HG03378 (cell line): ENCODE data around the gene TYSND1.
"Not testable (repeated sequence)": the region's sequence is repeated elsewhere in the genome, so short reads cannot be mapped to it uniquely, and the experiment has no call there.

Source experiments
- ATAC-seq: cut with Tn5 transposase; IDR thresholded peaks from one replicate; pipeline ENCODE4 v1.9.1; 2021; ENCODE audit warnings: mild to moderate bottlenecking, moderate library complexity; ENCODE audit not compliant: unreplicated experiment

The TYSND1 gene, protein sequence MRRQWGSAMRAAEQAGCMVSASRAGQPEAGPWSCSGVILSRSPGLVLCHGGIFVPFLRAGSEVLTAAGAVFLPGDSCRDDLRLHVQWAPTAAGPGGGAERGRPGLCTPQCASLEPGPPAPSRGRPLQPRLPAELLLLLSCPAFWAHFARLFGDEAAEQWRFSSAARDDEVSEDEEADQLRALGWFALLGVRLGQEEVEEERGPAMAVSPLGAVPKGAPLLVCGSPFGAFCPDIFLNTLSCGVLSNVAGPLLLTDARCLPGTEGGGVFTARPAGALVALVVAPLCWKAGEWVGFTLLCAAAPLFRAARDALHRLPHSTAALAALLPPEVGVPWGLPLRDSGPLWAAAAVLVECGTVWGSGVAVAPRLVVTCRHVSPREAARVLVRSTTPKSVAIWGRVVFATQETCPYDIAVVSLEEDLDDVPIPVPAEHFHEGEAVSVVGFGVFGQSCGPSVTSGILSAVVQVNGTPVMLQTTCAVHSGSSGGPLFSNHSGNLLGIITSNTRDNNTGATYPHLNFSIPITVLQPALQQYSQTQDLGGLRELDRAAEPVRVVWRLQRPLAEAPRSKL

DNA sequence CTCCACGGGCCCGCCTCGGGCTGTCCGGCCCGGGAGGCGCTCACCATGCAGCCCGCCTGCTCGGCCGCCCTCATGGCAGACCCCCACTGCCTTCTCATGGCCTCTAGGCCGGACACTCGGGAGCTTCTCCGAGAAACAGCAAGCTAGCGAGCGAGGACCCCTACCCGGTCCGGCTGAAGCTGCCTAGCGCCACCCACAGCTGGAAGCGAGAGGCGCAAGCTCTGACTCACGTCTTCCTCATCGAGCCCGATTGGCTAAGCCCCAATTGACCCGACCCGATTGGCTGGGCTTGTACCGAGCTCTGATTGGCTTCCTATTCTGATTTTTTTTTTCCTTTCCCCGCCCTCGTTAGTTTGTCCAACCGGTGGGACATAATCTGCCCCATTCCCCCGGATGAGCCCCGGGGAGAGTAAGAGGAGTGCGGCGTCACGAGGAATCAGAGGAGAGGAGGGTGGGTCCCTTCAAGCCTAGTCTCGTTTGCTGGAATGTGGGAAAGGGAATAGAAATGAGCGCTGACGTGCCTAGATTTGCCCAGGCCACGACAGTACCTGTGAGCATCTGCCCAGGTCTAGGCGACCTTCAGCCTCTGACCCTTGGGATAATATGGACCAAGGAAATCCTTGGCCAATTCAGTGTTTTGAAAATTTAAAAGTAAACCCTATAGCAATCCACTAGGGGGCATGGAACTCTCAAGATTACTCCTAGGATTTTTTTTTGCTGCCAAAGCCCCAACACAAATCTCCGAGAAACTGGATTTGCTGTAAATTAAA lies at the start of gene TYSND1:
TYSND1 (minus strand) TSS at position 212 of the 770 bp plus-strand sequence; CDS start at position 98, 114 bp downstream.
- ATAC-seq = peak; percentile 91

GRCh38 chr10:70193391-70193844 lies 46.9 kb upstream of the TYSND1 start:
- no peak for ATAC-seq

GRCh38 chr10:70192326-70192968 lies 45.9 kb upstream of the TYSND1 start:
- no peak for ATAC-seq

GRCh38 chr10:70191972-70192305 lies 45.4 kb upstream of the TYSND1 start:
- ATAC-seq = no peak

DNA sequence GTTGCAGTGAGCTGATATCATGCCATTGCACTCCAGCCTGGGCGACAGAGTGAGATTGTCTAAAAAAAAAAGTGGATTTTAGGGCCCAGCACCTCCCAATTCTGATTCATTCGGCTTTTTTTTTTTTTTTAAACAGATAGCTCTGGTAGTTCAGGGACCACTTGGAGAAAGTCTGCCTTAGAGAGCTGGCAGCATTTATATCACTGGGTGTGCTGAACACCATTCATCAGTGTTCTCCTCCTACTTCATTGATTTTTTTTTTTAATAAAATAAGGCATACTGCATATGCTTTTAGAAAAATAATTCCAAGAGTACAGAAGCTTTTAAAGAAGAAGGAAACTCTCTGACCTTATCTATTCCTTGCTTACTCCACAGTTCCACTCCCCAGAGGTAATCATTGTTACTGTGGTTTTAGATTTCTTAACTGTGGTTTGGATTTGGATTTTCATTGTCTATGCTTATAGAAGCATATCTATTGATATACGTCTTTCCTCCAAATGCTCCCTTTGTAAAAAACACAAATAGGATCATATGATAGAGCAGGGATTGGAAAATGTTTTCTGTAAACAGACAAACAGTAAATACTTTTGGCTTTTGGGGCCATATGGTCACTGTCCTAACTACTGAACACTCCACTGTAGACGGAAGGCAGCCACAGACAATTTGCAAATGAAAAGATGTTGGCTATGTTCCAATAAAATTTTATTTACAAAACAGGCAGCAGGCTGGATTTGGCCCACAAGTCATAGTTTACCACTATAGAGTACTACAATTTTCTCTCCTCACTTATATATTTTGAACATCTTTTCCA lies 44.9 kb upstream of the TYSND1 start:
- ATAC-seq = no peak

- ATAC-seq = no peak
These were observed 44.1 kb upstream of the TYSND1 start for GRCh38 chr10:70190581-70190980.

- no peak for ATAC-seq
These were observed 43.6 kb upstream of the TYSND1 start for GRCh38 chr10:70190102-70190501.

- ATAC-seq = no peak
These were observed 42.3 kb upstream of the TYSND1 start for GRCh38 chr10:70188768-70189167.

DNA sequence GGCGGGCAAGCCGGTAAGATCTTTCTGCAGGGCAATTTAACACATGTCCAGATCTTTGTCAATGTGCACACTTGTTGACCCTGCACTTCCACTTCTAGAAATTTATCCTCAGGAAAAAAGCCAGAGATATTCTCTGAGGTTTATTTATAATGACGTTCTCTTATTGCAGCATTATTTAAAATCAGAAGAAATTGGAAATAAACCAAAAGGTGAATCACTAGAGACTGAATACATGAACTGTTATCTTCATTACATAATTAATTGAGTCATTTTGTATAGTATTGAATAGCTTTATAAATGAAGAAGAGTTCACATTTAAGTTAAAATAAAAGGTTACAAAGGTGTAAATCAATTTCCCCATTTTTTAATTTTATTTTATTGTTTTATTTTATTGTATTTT lies 40.1 kb upstream of the TYSND1 start:
- no peak for ATAC-seq

GRCh38 chr10:70186090-70186489 lies 39.6 kb upstream of the TYSND1 start:
- no peak for ATAC-seq

- ATAC-seq = no peak
These were observed 36.8 kb upstream of the TYSND1 start for GRCh38 chr10:70183304-70183703.

- not testable (repeated sequence) for ATAC-seq
These were observed 32.7 kb upstream of the TYSND1 start for GRCh38 chr10:70179209-70179608.

- ATAC-seq = no peak
These were observed 31.7 kb upstream of the TYSND1 start for GRCh38 chr10:70178139-70178725.

- no peak for ATAC-seq
These were observed 29.9 kb upstream of the TYSND1 start for GRCh38 chr10:70176441-70176840.

- ATAC-seq = no peak
These were observed 29.0 kb upstream of the TYSND1 start for GRCh38 chr10:70175516-70175915.

DNA sequence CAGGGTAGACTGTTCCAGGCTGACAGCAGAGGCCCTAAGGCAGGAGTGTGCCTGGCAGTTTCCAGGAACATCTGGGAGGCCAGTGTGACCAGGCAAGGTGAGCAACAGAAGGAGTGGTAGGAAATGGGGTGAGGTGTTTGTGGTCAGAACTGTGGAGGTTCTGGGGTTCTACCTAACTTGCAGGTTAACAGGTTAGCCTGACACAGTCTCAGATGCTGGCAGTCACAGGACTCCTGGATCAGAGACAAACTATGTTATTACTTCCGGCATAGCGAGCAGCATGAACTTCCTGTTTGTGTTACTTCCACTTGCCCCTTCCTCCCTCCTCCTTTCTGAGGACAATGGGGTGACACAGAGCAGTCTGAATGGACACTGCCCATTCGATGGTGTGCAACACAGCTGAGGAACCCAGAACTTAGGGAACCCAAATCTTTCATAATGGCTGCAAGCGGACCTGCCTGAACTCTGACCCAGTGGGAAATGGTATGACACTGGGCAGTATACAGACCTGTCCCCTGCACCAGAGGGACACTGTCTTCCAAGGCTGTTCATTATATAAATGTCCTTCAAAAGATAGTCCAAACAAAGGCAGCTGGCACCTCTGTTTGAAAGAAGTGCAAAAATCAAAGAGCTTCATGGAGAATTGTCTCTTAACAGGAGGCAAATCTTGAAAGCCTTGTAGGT lies 27.7 kb upstream of the TYSND1 start:
- ATAC-seq = no peak

DNA sequence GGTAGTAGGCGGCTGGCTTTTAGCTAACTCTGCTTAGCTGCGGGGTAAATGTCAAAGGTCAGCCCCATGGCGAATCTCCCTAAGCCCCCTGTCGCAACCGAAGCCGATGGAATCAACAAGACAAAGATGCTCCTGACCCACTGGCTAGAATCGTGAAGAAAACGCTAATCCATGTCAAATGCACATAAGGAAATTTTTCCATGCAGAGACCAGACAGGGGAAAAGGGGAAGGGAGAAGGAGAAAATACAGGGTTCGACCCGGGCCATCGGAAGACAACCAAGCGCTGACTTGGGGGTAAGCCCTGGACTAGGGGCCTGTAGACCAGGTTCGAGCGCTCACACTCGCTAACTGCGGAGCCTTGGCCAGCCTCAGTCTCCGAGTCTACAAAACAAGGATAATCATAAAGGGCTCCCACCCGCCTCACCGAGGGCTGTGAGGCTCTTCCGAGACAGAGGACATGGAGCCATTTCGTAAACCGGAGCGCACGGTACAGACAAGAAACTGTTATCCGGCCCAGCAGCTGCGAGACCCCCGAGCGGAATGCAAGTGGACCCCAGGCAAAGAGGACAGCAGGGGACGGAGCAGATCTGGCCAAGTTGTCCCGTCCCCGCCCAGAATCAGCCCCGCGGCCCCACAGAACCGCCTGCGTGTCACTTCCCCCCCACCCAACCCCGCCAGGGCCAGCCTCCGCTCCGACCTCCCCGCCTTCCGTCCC lies 23.3 kb upstream of the TYSND1 start:
- no peak for ATAC-seq

- ATAC-seq = no peak
These were observed 22.5 kb upstream of the TYSND1 start for GRCh38 chr10:70169011-70169410.

DNA sequence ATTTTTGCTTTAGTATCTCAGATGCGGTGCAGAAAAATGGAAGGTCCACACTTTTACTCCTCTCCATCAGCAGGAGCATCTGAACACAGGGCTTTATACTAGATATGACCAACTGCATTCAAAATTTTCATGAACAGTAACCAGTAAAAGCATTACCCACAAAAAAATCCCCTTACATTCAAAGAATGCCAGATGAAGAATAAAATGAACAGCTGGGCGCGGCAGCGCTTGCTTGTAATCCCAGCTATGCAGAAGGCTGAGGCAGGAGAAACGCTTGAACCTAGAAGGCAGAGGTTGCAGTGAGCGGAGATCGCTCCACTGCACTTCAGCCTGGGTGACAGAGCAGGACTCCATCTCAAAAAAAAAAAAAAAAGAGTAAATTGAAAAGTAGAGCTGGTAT lies 20.7 kb upstream of the TYSND1 start:
- no peak for ATAC-seq
